Caki2 (cell line): Measurements from ENCODE around the gene IFITM10. TPM values are rescaled to one million over a fixed set of nuclear protein-coding genes. Genes with fewer than 3 reads are reported as not detected.

ENCODE experiments used
- DNase-seq: peaks from one replicate; pipeline ENCODE4 v3.0.0-alpha.2; 2015; ENCODE audit warnings: low read depth
- in situ Hi-C: cut with HindIII; loops from 2 replicates; pipeline ENCODE4 v1.10.0; 2016; ENCODE audit warnings: low sequenced_read_pairs, low pct_unique_long_range_greater_than_20kb, mixed read lengths
- total RNA-seq: library from RNA; depleted of rRNA; stranded (reverse); fragments of >200 nt; shearing (Covaris generic); gene quantifications from 2 replicates; pipeline ENCODE4 v1.2.3, GENCODE V29; 2014; ENCODE audit warnings: low replicate concordance

The IFITM10 gene
- total RNA-seq, 1 experiment from 2014 or later, result 2.7 TPM

DNA sequence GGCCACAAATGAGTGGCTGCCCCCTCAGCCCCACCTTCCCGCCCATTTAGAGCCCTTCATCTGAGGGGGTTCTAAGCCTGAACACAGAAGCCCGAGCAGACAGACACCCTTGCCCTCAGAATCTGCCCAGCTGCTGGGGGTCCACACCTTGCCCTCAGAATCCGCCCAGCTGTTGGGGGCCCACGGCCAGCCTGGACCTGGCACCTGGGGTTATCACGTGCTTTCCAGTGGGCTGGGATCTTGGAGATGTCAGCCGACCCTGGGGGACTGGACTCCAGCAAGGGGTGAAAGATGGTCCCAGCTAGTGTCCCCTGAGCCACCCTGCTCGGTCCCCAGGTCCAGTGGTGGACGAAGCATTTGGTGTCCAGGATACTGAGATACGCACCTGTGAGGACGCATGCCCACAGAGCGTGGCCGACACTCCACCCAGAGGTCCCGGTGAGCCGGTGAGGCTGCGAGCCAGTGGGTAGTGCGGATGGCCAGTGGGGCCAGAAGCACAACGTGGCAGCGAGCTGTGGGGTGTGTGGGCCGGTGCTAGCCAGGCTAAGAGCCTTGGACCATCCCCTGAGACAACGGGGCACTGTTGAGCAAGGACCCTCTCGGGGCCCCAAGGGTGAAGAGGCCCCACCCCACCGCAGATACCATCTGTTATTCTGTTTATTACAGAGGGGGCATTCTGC is 16.5 kb upstream of the IFITM10 start:
- in situ Hi-C loops, result no loop called here
- no peak for DNase-seq

- no peak for DNase-seq
- in situ Hi-C loops, result no loop called here
These were observed 15.7 kb upstream of the IFITM10 start for GRCh38 chr11:1765871-1766718.

DNA sequence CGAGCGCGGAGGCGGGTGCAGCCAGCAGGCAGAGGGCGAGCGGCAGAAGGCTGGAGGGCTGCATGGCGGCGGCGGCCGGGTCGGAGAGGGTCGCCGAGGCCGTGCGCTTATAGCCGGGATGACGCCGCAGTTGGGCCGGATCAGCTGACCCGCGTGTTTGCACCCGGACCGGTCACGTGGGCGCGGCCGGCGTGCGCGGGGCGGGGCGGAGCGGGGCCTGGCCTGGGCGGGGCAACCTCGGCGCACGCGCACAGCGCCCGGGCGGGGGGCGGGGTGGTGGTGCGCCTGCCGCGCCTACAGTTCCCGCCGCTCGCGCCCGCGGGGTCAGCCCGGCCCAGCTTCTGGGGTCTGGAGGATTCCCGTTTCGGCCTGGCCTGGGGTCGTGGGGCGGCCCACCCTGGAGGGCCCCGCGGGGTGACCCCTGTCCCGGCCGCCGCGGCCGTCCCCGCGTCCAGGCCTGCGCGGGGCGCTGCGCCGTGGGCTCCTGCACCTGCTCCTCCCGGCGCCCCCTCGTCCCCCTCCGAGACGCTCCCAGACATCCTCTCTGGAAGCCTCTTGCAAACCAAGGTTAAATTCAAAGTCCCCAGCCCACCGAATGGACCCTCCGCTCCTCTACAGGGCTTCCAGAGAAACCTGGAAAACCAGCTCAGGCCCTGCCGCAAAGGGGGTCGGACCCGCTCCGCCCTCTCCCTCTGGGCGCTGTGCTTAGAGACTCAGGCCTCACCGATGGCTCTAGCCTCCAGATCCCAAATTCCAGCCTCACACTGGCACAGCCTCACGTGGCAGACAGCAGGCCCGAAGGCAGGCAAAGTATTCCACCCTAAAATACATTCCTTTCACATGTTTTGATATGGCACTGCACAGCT is 13.6 kb upstream of the IFITM10 start, which contains the start of gene CTSD:
Gene CTSD, minus strand, starts transcription at position 132 of the 866 bp plus-strand sequence. Its CDS starts 68 bp downstream, at position 64.
- in situ Hi-C loops, result no loop called here
- DNase-seq, result peak; percentile 56

DNA sequence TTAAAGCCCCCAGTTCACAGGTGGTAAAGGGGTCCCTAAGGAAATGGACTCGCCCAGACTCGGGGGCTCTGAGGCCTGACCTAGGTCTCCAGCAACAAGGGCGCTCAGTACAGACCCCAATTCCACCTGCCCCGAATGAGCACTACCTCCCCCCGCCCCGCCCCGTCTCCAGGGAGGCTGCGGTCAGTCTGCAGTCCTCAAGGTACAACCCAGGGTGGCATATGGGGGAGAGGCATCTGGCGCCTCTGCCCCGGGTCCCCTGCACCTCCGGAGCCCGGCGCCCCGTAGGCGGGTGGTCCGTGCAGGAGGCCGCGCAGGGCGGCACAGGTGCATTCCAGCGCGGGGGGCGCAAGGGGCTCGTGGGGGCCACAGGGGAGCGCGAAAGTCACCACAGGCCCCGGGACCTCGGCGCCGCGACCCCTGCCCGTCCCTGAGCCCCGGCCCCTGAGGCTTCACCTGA is 13.0 kb upstream of the IFITM10 start:
- no peak for DNase-seq

DNA sequence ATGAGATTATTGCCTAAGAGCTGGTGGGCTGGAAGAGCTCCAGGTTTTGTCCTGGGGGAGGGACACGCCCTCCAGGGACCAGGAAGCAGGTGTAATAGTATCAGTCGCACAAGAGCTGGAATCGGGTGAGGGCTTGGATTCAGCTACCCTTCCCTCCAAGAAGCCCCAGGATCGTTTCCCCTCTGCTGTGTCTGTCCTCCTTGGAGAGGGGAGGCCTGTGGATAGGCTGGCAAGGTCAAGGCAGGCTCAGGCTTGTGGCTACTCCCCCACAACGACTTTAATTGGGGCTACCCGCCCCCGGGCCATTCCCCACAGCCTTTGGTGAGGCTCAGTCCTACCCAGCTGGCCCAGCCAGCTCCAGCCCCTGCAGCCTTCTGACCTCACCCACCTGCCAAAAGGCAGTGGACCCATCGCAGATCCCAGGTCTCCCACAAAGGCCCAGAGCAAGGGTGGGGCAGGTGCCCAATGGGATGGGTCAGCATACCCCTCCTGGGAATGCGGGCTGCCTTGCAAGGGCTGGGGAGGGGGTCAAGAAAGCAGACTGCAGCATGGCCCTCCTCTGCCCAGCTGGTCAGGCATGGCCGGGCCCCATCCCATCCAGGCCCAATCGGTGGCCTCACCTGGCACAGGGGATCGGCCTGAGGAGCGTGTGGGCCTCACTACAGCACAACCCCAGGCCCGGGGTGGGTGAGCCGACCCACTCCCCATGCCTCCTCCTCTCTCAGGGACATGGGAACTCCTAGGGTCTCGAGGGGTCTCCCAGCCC is 12.3 kb upstream of the IFITM10 start:
- in situ Hi-C loops, result no loop called here
- DNase-seq, result peak; percentile 87

More for the DNA sequence above, 13.0 kb upstream of the IFITM10 start:
- in situ Hi-C loops, result no loop called here

- in situ Hi-C loops, result no loop called here
- no peak for DNase-seq
These were observed 11.6 kb upstream of the IFITM10 start for GRCh38 chr11:1761857-1762536.

DNA sequence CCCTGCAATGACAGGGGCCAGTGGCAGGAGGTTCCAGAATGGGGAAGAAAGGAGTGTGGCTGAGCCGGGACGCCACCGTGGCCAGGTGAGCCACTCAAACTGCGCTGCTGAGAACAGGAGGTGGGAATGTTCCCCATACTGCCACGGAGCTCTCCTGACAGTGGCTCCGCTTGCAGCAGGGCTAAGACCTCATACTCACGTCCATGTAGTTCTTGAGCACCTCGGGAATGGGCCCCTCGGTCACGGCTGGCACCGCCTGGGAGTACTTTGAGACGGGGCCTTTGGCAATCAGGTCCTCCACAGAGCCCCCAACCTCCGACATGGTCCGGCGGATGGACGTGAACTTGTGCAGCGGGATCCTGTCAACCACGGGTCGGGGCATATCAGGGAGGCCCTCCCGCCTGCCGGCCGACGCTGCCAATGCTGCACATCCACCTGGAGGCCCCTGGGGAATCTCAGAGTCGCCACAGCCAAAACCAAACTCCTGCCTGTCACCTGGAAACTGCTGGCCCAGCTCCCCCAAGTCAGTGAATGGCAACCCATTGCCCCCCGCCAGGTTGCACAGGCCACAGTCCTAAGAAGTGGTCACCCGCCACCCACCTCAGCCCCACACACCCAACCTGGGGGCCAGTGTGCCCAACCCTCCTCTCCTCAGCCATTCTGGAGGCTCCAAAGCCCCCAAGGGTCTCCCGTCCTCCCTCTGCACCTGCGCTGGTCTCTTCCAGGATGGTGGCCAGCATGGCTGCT is 10.9 kb upstream of the IFITM10 start:
- DNase-seq, result no peak
- in situ Hi-C loops, result no loop called here

DNA sequence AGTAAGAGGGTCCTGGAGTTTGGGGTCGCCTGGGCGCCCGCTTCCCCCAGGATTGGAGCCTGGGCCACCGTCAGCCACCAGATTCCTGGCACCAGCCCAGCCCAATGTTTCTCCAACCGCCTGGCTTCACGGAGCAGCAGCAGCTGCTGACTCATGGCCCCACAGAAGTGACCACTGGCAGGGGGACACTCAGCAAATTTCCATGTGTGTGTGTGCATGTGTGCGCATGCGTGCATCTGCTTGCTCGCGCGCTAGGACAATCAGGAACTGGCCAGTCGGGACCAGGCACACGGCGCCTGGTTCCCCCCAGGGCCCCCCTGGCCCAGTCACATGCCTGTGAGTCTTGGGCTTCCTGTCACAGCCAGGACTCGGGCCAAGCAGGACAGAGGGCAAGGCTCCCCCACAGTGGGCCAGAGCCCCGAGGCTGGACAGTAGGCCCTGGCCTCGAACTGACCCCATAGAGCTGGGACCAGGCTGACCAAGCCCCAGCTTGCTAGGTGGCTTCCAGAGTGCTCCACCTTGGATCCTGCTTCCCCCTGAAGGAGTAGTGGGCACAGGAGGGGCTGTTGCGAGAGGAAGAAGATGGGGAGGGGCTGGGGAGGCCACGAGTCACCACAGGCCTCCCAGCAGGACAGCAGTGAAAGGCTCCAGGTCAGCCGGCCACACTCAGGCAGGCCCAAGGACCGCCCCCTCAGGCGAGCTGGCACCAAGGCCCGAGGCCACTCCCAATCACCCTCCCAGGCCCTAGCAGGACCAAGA is 10.1 kb upstream of the IFITM10 start:
- DNase-seq, result peak; percentile 99

GRCh38 chr11:1759851-1760220 is 9.4 kb upstream of the IFITM10 start:
- in situ Hi-C loops, result no loop called here
- DNase-seq, result no peak

More for the DNA sequence above, 10.1 kb upstream of the IFITM10 start:
- in situ Hi-C loops, result no loop called here

DNA sequence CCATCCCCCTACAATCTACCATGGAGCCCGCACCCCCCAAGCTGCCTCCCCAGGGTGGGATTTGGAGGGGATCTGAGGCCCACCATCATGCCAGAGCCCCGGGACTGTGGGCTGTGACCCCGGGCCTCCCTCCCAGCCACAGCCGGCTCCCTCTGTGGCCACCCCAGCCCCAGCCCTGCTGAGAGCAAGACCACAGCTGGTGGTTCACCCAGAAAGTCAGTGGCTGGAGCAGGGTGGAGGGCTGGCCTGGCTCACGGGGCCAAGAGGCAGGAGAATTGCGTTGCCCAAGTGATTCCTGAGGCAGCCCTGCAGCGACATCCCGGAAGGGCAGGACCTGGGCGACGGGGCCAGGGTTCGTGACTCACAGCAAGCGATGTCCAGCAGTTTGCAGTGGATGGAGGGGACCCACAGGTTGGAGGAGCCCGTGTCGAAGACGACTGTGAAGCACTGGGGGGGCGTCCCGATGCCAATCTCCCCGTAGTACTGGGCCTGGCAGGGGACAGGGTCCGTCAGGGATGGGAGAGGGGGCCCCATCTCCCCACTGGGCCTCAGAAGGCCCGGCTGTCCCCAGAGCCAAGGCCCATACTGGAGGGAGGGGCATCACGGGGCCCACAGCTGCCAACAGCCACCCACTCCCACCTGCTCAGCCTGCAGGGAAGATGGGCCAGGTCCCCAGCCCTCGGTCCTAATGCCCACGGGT is 8.9 kb upstream of the IFITM10 start:
- in situ Hi-C loops, result no loop called here
- no peak for DNase-seq

GRCh38 chr11:1758611-1759150 is 8.3 kb upstream of the IFITM10 start:
- no peak for DNase-seq
- in situ Hi-C loops, result no loop called here

DNA sequence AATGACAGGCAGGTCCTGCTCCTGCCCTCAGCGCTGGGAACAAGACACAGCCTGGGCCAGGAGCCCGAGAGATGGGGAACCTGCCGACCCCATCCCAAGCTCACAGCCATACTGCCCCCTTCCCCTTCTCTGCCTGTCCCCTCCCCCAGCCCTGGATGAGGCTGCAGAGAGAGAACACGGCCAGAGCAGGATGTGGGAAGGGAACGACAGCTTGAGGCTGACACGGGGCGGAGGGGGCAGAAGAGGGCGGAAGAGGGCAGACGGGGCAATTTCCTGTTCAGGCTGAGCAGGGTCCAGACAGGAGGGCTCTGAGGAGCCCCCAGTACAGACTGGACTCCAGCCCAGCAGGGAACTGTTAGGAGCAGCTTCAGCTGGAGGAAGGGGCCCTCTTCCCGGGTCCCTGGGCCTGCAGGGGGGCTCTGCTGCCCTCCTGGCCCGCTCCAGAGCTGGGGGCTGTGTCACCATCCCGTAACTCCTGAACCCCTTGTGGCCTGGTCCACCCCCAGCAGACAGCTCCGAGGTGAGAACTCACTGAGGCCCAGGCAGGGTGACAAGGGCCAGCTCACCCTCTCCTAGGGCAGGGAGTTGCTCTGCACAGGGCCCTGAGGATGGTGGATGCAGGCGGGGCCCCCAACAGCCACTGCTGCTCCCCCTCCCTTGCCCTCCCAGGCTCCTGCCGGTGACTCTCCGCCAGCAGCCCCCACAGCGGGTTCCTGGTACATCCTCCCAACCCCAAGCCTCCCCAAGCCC is 7.6 kb upstream of the IFITM10 start:
- in situ Hi-C loops, result no loop called here

GRCh38 chr11:1756791-1757771 is 6.7 kb upstream of the IFITM10 start:
- no peak for DNase-seq
- in situ Hi-C loops, result no loop called here

More for the DNA sequence above, 7.6 kb upstream of the IFITM10 start:
- DNase-seq, result no peak
